GOT3 (cell line): ENCODE measurements around the gene COL18A1.

Source experiments
- DNase-seq: peaks from one replicate; lab custom pipeline; 2025; ENCODE audit warnings: mixed read lengths; lab: John Stamatoyannopoulos, UW

COL18A1 gene

GRCh38 chr21:45401916-45402900, 2.8 kb upstream of the COL18A1 start:
- DNase-seq = no peak

- no peak for DNase-seq
Observed at GRCh38 chr21:45403133-45403824, 1.7 kb upstream of the COL18A1 start.

GRCh38 chr21:45403825-45404729, 888 bp upstream of the COL18A1 start:
- no peak for DNase-seq

GRCh38 chr21:45405271-45405818, 380 bp downstream of the COL18A1 start:
- DNase-seq = no peak

GRCh38 chr21:45405819-45406762, 1.1 kb downstream of the COL18A1 start:
- DNase-seq = no peak

- DNase-seq = no peak
Observed at GRCh38 chr21:45406801-45407628, 2.0 kb downstream of the COL18A1 start.

GRCh38 chr21:45407629-45408247, 2.8 kb downstream of the COL18A1 start:
- no peak for DNase-seq

- DNase-seq = no peak
Observed at GRCh38 chr21:45408271-45408791, 3.4 kb downstream of the COL18A1 start.

GRCh38 chr21:45408801-45409261, 3.9 kb downstream of the COL18A1 start:
- DNase-seq = no peak

- no peak for DNase-seq
Observed at GRCh38 chr21:45409466-45410150, 4.6 kb downstream of the COL18A1 start.

GRCh38 chr21:45410151-45410864, 5.3 kb downstream of the COL18A1 start:
- DNase-seq = no peak

GRCh38 chr21:45410865-45411809, 6.2 kb downstream of the COL18A1 start:
- no peak for DNase-seq

- no peak for DNase-seq
Observed at GRCh38 chr21:45411810-45412206, 6.8 kb downstream of the COL18A1 start.

- DNase-seq = no peak
Observed at GRCh38 chr21:45412491-45412890, 7.5 kb downstream of the COL18A1 start.

GRCh38 chr21:45412909-45413611, 8.1 kb downstream of the COL18A1 start:
- DNase-seq = no peak

- DNase-seq = no peak
Observed at GRCh38 chr21:45413922-45414321, 9.0 kb downstream of the COL18A1 start.
